Measurements from ENCODE around the gene GFAP.

DNA sequence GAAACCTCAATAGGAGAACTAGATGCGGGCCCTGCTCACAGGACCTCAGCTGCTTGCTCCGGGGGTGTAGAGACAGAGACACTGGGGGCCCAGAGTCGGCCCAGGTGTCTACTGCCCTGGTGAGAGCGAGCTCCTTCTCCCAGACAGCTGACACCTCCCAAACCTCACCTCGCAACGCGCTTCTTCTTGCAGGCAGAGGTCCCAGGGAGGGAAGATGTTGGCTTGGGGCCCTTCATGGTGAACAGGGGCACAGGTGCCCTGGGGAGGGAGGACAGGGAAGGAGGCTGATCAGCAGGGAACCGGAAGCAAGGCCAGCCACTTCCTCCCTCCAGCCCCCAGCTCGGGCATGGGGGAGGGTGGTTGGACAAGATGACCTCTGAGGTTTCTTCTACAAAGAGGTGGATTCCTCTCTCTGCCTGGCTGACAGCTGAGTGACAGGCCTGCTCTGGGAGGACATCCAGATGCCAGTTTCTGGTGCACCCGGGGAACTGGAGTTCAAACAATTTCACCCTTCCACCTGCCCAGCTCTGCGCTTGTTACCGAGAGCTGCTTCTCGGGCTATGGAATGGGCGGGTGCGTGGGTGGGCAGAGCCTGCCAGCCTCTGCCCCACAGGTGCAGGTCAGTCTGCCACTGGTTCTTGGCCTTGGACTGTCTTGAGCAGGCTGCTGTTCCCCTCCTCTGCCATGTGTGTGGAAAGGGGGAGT is 11.7 kb upstream of the GFAP start:
- TF ChIP-seq, protein P1, sequence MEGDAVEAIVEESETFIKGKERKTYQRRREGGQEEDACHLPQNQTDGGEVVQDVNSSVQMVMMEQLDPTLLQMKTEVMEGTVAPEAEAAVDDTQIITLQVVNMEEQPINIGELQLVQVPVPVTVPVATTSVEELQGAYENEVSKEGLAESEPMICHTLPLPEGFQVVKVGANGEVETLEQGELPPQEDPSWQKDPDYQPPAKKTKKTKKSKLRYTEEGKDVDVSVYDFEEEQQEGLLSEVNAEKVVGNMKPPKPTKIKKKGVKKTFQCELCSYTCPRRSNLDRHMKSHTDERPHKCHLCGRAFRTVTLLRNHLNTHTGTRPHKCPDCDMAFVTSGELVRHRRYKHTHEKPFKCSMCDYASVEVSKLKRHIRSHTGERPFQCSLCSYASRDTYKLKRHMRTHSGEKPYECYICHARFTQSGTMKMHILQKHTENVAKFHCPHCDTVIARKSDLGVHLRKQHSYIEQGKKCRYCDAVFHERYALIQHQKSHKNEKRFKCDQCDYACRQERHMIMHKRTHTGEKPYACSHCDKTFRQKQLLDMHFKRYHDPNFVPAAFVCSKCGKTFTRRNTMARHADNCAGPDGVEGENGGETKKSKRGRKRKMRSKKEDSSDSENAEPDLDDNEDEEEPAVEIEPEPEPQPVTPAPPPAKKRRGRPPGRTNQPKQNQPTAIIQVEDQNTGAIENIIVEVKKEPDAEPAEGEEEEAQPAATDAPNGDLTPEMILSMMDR (IDR thresholded peaks at IDR 0.05) = no peak
- TF ChIP-seq POLR2A (IDR thresholded peaks at IDR 0.05) = no peak

Measured in testis (tissue), 2 donors.